T-cell (primary cell): ENCODE data around the gene SMOC1. TPM values are rescaled to one million over a fixed set of nuclear protein-coding genes. Genes with fewer than 3 reads are reported as not detected.

Experiments
- ATAC-seq, 4 experiments: fragments of 200-7000 bp in 3 of 4; fragments of 150-1000 bp in 1 of 4; cut with Tn5 transposase; replicated peaks in 1 of 4; 1 replicate in 3 of 4; 2 replicates in 1 of 4; pipeline ENCODE4 v1.10.0; 2021; ENCODE audit warnings: moderate library complexity in 3 of 4, mild to moderate bottlenecking in 2 of 4, moderate number of reproducible peaks in 1 of 4
- CTCF ChIA-PET, 2 donors: fragments of 300-600 bp; sonication (Branson Sonifier 250); formaldehyde crosslinking; loops; one replicate each; lab custom pipeline; 2022; ENCODE audit warnings: antibody characterized with exemption in 2 of 2; lab: Charles Lee
- POLR2A ChIA-PET, 2 donors: fragments of 300-600 bp; sonication (Branson Sonifier 250); formaldehyde crosslinking; loops; one replicate each; lab custom pipeline; 2022; ENCODE audit warnings: antibody characterized with exemption in 2 of 2; lab: Charles Lee
- DNase-seq, 35 experiments: peaks; one replicate each; pipeline versions ENCODE4 v3.0.0 to v3.0.0-alpha.2; 2013 to 2023
- H3K27ac ChIP-seq: one replicate; pipeline ENCODE4 v1.5.1; 2013; ENCODE audit warnings: low read length
- H3K27me3 ChIP-seq, 2 experiments: replicated peaks in 1 of 2; 1 replicate in 1 of 2; 2 replicates in 1 of 2; pipeline versions ENCODE4 v1.6.1 to v1.7.0; 2013; ENCODE audit warnings: low read length in 1 of 2, mixed read lengths in 1 of 2; ENCODE audit not compliant: control insufficient read depth in 2 of 2, insufficient read depth in 2 of 2; ENCODE audit errors: extremely low read depth in 1 of 2
- H3K36me3 ChIP-seq, 2 donors: 1 replicate in 1 of 2; 2 replicates in 1 of 2; pipeline versions ENCODE4 v1.6.1 to v1.7.0; 2013; ENCODE audit warnings: low read length in 1 of 2; ENCODE audit not compliant: control insufficient read depth in 2 of 2, insufficient read depth in 1 of 2; ENCODE audit errors: extremely low read depth in 1 of 2
- H3K4me1 ChIP-seq, 2 experiments: 1 replicate in 1 of 2; 2 replicates in 1 of 2; pipeline versions ENCODE4 v1.6.1 to v1.7.0; 2013; ENCODE audit warnings: low read length in 2 of 2, mixed read lengths in 1 of 2; ENCODE audit not compliant: insufficient read depth in 2 of 2, control insufficient read depth in 1 of 2; ENCODE audit errors: extremely low read depth in 1 of 2
- H3K4me3 ChIP-seq, 2 donors: 1 replicate in 1 of 2; 2 replicates in 1 of 2; pipeline versions ENCODE4 v1.5.1 to v1.7.0; 2013; ENCODE audit warnings: mild to moderate bottlenecking in 2 of 2, low read length in 1 of 2, moderate library complexity in 1 of 2; ENCODE audit not compliant: control insufficient read depth in 1 of 2; ENCODE audit errors: extremely low read depth in 1 of 2
- H3K9me3 ChIP-seq: 2 replicates; pipeline ENCODE4 v1.7.0; 2013
- H3K27ac Mint-ChIP-seq, 2 donors: one replicate each; pipeline ENCODE4 v1.8.0; 2020 to 2021; ENCODE audit warnings: mild to moderate bottlenecking in 2 of 2, mixed read lengths in 2 of 2
- H3K27me3 Mint-ChIP-seq, 2 donors: one replicate each; pipeline ENCODE4 v1.8.0; 2021 to 2022; ENCODE audit warnings: mixed read lengths in 2 of 2
- H3K36me3 Mint-ChIP-seq: one replicate; pipeline ENCODE4 v1.8.0; 2021; ENCODE audit warnings: mixed read lengths
- H3K4me1 Mint-ChIP-seq, 3 donors: one replicate each; pipeline ENCODE4 v1.8.0; 2020 to 2022; ENCODE audit warnings: mixed read lengths in 3 of 3, mild to moderate bottlenecking in 1 of 3
- H3K4me3 Mint-ChIP-seq, 3 donors: one replicate each; pipeline ENCODE4 v1.8.0; 2020 to 2022; ENCODE audit warnings: mild to moderate bottlenecking in 3 of 3, mixed read lengths in 3 of 3, moderate library complexity in 3 of 3
- H3K9me3 Mint-ChIP-seq, 3 donors: one replicate each; pipeline ENCODE4 v1.8.0; 2020 to 2022; ENCODE audit warnings: mixed read lengths in 3 of 3
- WGBS: methylation state at CpG from one replicate; pipeline ENCODE4 v1.1.5; 2013; ENCODE audit warnings: missing lambda C conversion rate; ENCODE audit not compliant: insufficient coverage; 5-methylcytosine and 5-hydroxymethylcytosine counted together
- total RNA-seq, 35 experiments: library from RNA in 6 of 35; stranded (reverse) in 6 of 35; fragments of 120-200 nt in 1 of 35; gene quantifications; one replicate each; pipeline versions ENCODE4 v1.2.1 to v1.2.4 and lab custom pipeline; 2013 to 2026

The SMOC1 gene
- total RNA-seq, 5 donors from 2014 or later (not counting 1 experiment from before 2014, with no cell fraction given): not detected

GRCh38 chr14:69845050-69845581 is 34.1 kb upstream of the SMOC1 start:
- ATAC-seq (no peak), DNase-seq (no peak)
- Mint-ChIP-seq H3K9me3 (no peaks in the 10 kb centered on the region), H3K36me3 (no peaks in the 10 kb centered on the region), H3K4me3 (no peak overlapping the region), H3K27me3 (peaks cover 19 to 21% of the 10 kb centered on the region in 2 donors), H3K4me1 (no peaks in the 10 kb centered on the region), H3K27ac (no peak overlapping the region)
- Histone ChIP-seq H3K27ac (no peak overlapping the region), H3K4me1 (no peaks in the 10 kb centered on the region), H3K4me3 (no peak overlapping the region), H3K36me3 (no peaks in the 10 kb centered on the region), H3K9me3 (no peaks in the 10 kb centered on the region), H3K27me3 (peaks cover 0 to 41% of the 10 kb centered on the region in 2 experiments)
- 9% methylated on average over 2 of the region's 2 CpGs for WGBS
- POLR2A ChIA-PET: no interaction called here
- CTCF ChIA-PET: no interaction called here

- no peak overlapping the region for H3K4me3 Mint-ChIP-seq
- no peaks in the 10 kb centered on the region for H3K36me3 Mint-ChIP-seq
- Histone ChIP-seq H3K9me3 (no peaks in the 10 kb centered on the region), H3K4me1 (no peaks in the 10 kb centered on the region), H3K36me3 (no peaks in the 10 kb centered on the region), H3K27ac (no peak overlapping the region), H3K27me3 (peaks cover 0 to 41% of the 10 kb centered on the region in 2 experiments), H3K4me3 (no peak overlapping the region)
- DNase-seq (no peak), ATAC-seq (no peak)
- no peak overlapping the region for H3K27ac Mint-ChIP-seq
- CTCF ChIA-PET: no interaction called here
- no CpG with 5 or more reads among the region's 5 CpGs for WGBS
- POLR2A ChIA-PET: no interaction called here
- H3K4me1 Mint-ChIP-seq: no peaks in the 10 kb centered on the region
- no peaks in the 10 kb centered on the region for H3K9me3 Mint-ChIP-seq
- peaks cover 19 to 21% of the 10 kb centered on the region in 2 donors for H3K27me3 Mint-ChIP-seq
Observed at GRCh38 chr14:69845787-69846186, 33.4 kb upstream of the SMOC1 start.

- H3K27me3 ChIP-seq: peaks cover 0 to 37% of the 10 kb centered on the region in 2 experiments
- no peak overlapping the region for H3K27ac Mint-ChIP-seq
- peaks cover 20 to 21% of the 10 kb centered on the region in 2 donors for H3K27me3 Mint-ChIP-seq
- H3K4me1 Mint-ChIP-seq: no peaks in the 10 kb centered on the region
- H3K36me3 Mint-ChIP-seq: no peaks in the 10 kb centered on the region
- H3K4me3 ChIP-seq: no peak overlapping the region
- WGBS: no CpG with 5 or more reads among the region's 2 CpGs
- H3K9me3 Mint-ChIP-seq: no peaks in the 10 kb centered on the region
- no peak overlapping the region for H3K4me3 Mint-ChIP-seq
- POLR2A ChIA-PET: no interaction called here
- DNase-seq: no peak
- H3K36me3 ChIP-seq: no peaks in the 10 kb centered on the region
- ATAC-seq: no peak
- CTCF ChIA-PET: no interaction called here
- no peaks in the 10 kb centered on the region for H3K4me1 ChIP-seq
- H3K9me3 ChIP-seq: no peaks in the 10 kb centered on the region
- H3K27ac ChIP-seq: no peak overlapping the region
Observed at GRCh38 chr14:69848156-69848555, 31.1 kb upstream of the SMOC1 start.

DNA sequence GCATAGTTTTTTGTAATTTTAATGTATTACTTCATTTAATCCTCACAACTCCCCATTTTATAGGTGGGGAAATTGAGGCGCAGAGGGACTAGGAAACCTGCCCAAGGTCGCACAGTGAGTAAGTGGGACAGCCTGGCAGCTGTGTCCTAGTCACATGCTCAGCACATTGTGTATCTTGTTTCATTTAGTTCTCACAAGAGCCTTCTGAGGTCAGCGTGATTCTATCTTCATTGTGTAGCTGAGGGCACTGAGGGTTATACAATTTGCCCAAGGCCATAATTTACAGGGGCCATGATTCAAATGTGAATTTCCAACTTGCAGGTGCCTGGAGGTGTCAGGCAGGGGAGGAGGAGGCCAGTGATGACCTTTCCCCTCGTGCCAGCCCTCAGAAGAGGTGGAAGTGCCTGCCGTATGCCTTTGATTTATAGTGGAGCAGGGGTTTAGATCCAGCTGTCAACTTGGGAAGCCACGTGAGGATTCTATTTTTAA is 30.3 kb upstream of the SMOC1 start:
- H3K27me3 Mint-ChIP-seq: peaks cover 14 to 15% of the 10 kb centered on the region in 2 donors
- H3K9me3 Mint-ChIP-seq: no peaks in the 10 kb centered on the region
- Histone ChIP-seq H3K27me3 (peaks cover 0 to 32% of the 10 kb centered on the region in 2 experiments), H3K4me3 (no peak overlapping the region), H3K36me3 (no peaks in the 10 kb centered on the region), H3K27ac (no peak overlapping the region), H3K4me1 (no peaks in the 10 kb centered on the region), H3K9me3 (no peaks in the 10 kb centered on the region)
- no peak overlapping the region for H3K27ac Mint-ChIP-seq
- no peak overlapping the region for H3K4me3 Mint-ChIP-seq
- no peaks in the 10 kb centered on the region for H3K36me3 Mint-ChIP-seq
- H3K4me1 Mint-ChIP-seq: no peaks in the 10 kb centered on the region
- ATAC-seq (no peak), DNase-seq (no peak)
- ChIA-PET POLR2A (interaction anchor here in 1 of 2 donors (0.6 kb wide), 1 partner anchor 834 kb away, joined by 3 read pairs; no protein-coding TSS in a partner anchor), CTCF (no interaction called here)
- 53% methylated on average over 2 of the region's 6 CpGs for WGBS

DNA sequence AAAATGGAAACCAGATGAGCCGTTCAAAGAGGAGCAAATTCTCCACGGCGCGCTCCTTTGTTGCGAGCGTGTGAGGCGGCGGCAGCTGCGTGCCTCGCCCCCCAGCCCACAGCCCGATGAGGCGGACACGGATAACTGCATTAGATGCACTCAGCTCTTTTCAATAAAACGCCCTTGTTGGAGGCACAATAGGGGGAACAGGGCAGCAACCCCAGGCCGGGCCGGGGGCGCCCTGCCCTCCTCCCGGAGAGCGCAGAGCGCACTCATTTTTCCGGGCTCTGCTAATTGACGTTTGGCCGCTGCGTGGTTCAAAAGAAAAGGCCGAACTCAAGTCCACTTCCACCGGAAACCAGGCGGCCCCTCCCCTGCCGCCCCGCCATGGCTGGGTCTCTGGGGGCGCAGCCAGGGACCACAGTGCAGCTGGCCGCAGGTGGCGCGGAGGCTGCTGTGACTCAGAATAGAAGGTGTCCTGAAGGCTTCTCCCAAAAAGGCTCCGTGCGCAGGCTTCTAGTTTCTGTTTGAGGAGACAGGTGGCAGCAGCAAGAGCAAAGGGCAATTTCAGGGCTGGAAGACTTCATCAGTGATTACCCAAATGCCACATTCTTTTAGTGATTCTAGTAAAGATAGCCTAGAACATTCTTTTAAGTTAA is 29.0 kb upstream of the SMOC1 start:
- ChIA-PET CTCF (no interaction called here), POLR2A (no interaction called here)
- H3K27ac ChIP-seq: no peak overlapping the region
- H3K9me3 ChIP-seq: no peaks in the 10 kb centered on the region
- H3K4me1 Mint-ChIP-seq: no peaks in the 10 kb centered on the region
- H3K27ac Mint-ChIP-seq: no peak overlapping the region
- WGBS: 80% methylated on average over 33 of the region's 35 CpGs
- no peak overlapping the region for H3K4me3 ChIP-seq
- H3K36me3 Mint-ChIP-seq: no peaks in the 10 kb centered on the region
- ATAC-seq (no peak), DNase-seq (no peak)
- H3K27me3 ChIP-seq: peaks cover 0 to 27% of the 10 kb centered on the region in 2 experiments
- no peaks in the 10 kb centered on the region for H3K9me3 Mint-ChIP-seq
- H3K4me1 ChIP-seq: no peaks in the 10 kb centered on the region
- H3K4me3 Mint-ChIP-seq: no peak overlapping the region
- H3K36me3 ChIP-seq: no peaks in the 10 kb centered on the region
- peaks cover 14 to 17% of the 10 kb centered on the region in 2 donors for H3K27me3 Mint-ChIP-seq

DNA sequence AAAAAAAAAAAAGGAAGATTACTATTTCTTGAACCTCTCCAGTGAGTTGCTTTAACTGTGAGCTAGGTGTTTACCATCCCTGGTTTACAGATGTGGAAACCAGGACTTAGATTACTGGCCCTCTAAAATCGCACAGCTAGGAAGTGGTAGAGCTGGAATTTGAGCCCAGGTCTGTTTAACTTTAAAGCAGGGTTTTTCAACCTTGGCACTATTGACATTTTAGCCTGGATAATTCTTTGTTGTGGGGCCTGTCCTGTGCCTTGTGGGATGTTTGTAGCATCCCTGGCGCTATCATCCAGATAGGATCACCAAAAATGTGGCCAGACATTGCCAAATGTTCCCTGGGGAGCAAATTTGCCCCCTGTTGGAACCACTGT is 28.5 kb upstream of the SMOC1 start:
- no peaks in the 10 kb centered on the region for H3K36me3 ChIP-seq
- Mint-ChIP-seq H3K4me1 (no peaks in the 10 kb centered on the region), H3K27ac (no peak overlapping the region), H3K36me3 (no peaks in the 10 kb centered on the region), H3K27me3 (peaks cover 14 to 17% of the 10 kb centered on the region in 2 donors), H3K4me3 (no peak overlapping the region), H3K9me3 (no peaks in the 10 kb centered on the region)
- ChIA-PET CTCF (no interaction called here), POLR2A (no interaction called here)
- H3K27me3 ChIP-seq: peaks cover 0 to 25% of the 10 kb centered on the region in 2 experiments
- H3K4me1 ChIP-seq: no peaks in the 10 kb centered on the region
- WGBS: 56% methylated on average over 1 of the region's 2 CpGs
- H3K4me3 ChIP-seq: no peak overlapping the region
- DNase-seq (no peak), ATAC-seq (no peak)
- H3K9me3 ChIP-seq: no peaks in the 10 kb centered on the region
- no peak overlapping the region for H3K27ac ChIP-seq
